Measurements from ENCODE around the gene PDE4D.

- no peak for TF ChIP-seq POLR2A (IDR thresholded peaks at IDR 0.05; ENCODE audit: low read depth, low read length)
- no peak for TF ChIP-seq POLR2AphosphoS5 (IDR thresholded peaks at IDR 0.05; ENCODE audit: low read depth, low read length)
- TF ChIP-seq TAF1 (IDR thresholded peaks at IDR 0.05; ENCODE audit: borderline replicate concordance, low read depth, low read length): no peak
These were observed 930.2 kb downstream of the PDE4D start for GRCh38 chr5:58963361-58963760.
